DND-41 (cell line): ENCODE data around the gene FAM171A1.

Source experiments
- EZH2 ChIP-seq: IDR thresholded peaks from 3 replicates; pipeline ENCODE4 v1.6.1; 2012; ENCODE audit warnings: borderline replicate concordance, low read depth, mild to moderate bottlenecking, moderate library complexity, low read length, inconsistent platforms; ENCODE audit not compliant: severe bottlenecking
- TF ChIP-seq, protein P1 (sequence below): IDR thresholded peaks from 2 replicates; pipeline ENCODE4 v1.5.1; 2012; ENCODE audit warnings: borderline replicate concordance, low read length, moderate library complexity, mild to moderate bottlenecking; ENCODE audit not compliant: poor library complexity, severe bottlenecking; ENCODE audit errors: extremely low read depth

DNA sequence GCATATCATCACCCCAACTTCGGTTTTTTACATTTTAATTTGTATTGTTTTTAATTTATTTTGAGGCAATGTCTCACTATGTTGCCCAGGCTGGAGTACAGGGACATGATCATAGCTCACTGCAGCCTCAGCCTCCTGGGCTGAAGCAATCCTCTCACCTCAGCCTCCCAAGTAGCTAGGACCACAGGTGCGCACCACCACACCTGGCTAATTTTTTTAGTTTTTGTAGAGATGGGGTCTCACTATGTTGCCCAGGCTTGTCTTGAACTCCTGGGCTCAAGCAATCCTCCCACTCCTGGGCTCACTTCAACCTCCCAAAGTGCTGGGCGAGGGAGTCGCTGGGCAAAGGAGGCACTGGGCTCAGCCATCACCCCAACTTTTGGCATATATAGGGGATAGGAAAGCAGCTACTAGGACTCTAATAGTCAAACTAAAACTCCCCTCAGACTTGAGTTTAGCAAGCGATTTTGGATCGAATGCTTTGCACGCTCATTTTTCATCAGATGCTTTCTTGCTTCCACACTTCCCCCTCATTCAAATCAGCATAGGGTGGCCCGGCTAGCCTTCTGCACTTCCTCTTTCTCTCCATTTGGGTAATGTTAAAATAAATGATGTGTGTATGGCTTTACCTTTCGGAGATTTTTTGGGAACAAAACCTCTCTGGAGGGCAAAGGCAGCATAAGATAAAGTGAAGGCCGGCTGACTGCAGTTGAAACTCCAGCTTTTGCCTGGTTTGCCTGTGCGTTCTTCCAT lies 181.8 kb downstream of the FAM171A1 start:
- TF ChIP-seq, protein P1, sequence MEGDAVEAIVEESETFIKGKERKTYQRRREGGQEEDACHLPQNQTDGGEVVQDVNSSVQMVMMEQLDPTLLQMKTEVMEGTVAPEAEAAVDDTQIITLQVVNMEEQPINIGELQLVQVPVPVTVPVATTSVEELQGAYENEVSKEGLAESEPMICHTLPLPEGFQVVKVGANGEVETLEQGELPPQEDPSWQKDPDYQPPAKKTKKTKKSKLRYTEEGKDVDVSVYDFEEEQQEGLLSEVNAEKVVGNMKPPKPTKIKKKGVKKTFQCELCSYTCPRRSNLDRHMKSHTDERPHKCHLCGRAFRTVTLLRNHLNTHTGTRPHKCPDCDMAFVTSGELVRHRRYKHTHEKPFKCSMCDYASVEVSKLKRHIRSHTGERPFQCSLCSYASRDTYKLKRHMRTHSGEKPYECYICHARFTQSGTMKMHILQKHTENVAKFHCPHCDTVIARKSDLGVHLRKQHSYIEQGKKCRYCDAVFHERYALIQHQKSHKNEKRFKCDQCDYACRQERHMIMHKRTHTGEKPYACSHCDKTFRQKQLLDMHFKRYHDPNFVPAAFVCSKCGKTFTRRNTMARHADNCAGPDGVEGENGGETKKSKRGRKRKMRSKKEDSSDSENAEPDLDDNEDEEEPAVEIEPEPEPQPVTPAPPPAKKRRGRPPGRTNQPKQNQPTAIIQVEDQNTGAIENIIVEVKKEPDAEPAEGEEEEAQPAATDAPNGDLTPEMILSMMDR = no peak
- TF ChIP-seq EZH2 = no peak
